Activated CD4-positive, alpha-beta T cell treated with anti-CD3 and anti-CD28 coated beads, Interleukin-2, amount 10 ng/mL, durations not matched to agents 7 days and 5 days (primary cell): Measurements from ENCODE around the gene PTPRN2. TPM values are rescaled to one million over a fixed set of nuclear protein-coding genes. Genes with fewer than 3 reads are reported as not detected.

Experiments
- CTCF ChIA-PET: fragments of 350-600 bp; sonication (Branson Sonifier 250); formaldehyde crosslinking; loops from one replicate; lab custom pipeline; 2021; ENCODE audit warnings: antibody characterized with exemption; lab: Charles Lee
- POLR2A ChIA-PET: fragments of 350-600 bp; sonication (Branson Sonifier 250); formaldehyde crosslinking; loops from one replicate; lab custom pipeline; 2021; ENCODE audit warnings: antibody characterized with exemption; lab: Charles Lee
- DNase-seq: peaks from one replicate; pipeline ENCODE4 v3.0.0-alpha.2; 2020
- H3K27ac Mint-ChIP-seq: one replicate; pipeline ENCODE4 v1.8.0; 2021; ENCODE audit warnings: mild to moderate bottlenecking, moderate library complexity, mixed read lengths
- H3K27me3 Mint-ChIP-seq: one replicate; pipeline ENCODE4 v1.8.0; 2021; ENCODE audit warnings: mixed read lengths
- H3K36me3 Mint-ChIP-seq: one replicate; pipeline ENCODE4 v1.8.0; 2021; ENCODE audit warnings: low read depth, mixed read lengths
- H3K4me1 Mint-ChIP-seq: one replicate; pipeline ENCODE4 v1.8.0; 2021; ENCODE audit warnings: mixed read lengths
- H3K4me3 Mint-ChIP-seq: one replicate; pipeline ENCODE4 v1.8.0; 2021; ENCODE audit warnings: mild to moderate bottlenecking, moderate library complexity, mixed read lengths
- H3K9me3 Mint-ChIP-seq: one replicate; pipeline ENCODE4 v1.8.0; 2021; ENCODE audit warnings: mixed read lengths
- total RNA-seq, 2 experiments: library from RNA; stranded (reverse); gene quantifications; one replicate each; pipeline ENCODE4 v1.2.3, GENCODE V29; 2021

The PTPRN2 gene
- total RNA-seq, 2 experiments from 2014 or later: 2.6 to 2.7 TPM

DNA sequence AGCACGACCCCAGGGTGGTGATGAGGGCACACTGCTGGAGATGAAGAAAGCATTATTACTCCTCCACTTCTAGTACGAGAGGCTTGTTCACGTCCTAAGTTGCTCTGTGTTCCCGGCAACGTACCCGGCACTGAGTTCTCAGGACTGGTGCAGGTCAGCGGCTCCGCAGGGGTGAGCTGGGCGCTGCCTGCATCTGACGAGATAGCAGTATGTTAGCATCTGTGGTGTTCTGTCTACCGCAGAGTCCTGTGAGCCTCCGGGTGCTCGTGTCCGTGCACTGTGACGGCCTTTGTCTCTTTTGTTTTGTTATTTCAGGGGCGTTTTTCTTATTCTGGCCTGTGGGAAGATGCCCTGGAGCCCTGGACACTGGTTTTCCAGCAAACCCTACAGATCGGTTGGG lies 743.0 kb downstream of the PTPRN2 start:
- ChIA-PET POLR2A (no interaction called here), CTCF (no interaction called here)
- Mint-ChIP-seq H3K9me3 (no peaks in the 10 kb centered on the region), H3K36me3 (no peaks in the 10 kb centered on the region), H3K4me1 (no peaks in the 10 kb centered on the region), H3K27ac (no peak overlapping the region), H3K27me3 (peaks cover 2% of the 10 kb centered on the region), H3K4me3 (no peak overlapping the region)
- no peak for DNase-seq

DNA sequence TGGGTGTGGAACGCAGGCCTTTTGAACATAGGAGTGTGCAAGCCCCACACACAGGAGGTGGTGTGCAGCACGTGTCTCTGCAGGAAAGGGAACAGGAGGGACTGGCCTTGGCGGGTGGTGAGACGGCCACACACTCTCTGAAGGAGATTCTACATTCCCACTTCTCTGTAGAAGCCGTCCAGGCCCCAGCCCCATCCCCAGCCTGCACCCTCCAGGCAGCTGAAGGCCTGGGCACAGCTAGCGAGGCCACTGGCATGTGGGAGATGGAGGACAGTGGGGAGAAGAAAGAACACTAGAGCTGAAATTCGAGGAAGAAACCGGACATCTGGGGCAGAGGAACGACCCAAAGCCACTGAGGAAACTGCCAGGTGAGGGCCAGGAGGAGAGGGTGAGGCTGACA lies 743.5 kb downstream of the PTPRN2 start:
- no peaks in the 10 kb centered on the region for H3K4me1 Mint-ChIP-seq
- DNase-seq: no peak
- CTCF ChIA-PET: no interaction called here
- POLR2A ChIA-PET: no interaction called here
- H3K36me3 Mint-ChIP-seq: no peaks in the 10 kb centered on the region
- H3K27ac Mint-ChIP-seq: no peak overlapping the region
- H3K4me3 Mint-ChIP-seq: no peak overlapping the region
- H3K27me3 Mint-ChIP-seq: peaks cover 2% of the 10 kb centered on the region
- no peaks in the 10 kb centered on the region for H3K9me3 Mint-ChIP-seq

DNA sequence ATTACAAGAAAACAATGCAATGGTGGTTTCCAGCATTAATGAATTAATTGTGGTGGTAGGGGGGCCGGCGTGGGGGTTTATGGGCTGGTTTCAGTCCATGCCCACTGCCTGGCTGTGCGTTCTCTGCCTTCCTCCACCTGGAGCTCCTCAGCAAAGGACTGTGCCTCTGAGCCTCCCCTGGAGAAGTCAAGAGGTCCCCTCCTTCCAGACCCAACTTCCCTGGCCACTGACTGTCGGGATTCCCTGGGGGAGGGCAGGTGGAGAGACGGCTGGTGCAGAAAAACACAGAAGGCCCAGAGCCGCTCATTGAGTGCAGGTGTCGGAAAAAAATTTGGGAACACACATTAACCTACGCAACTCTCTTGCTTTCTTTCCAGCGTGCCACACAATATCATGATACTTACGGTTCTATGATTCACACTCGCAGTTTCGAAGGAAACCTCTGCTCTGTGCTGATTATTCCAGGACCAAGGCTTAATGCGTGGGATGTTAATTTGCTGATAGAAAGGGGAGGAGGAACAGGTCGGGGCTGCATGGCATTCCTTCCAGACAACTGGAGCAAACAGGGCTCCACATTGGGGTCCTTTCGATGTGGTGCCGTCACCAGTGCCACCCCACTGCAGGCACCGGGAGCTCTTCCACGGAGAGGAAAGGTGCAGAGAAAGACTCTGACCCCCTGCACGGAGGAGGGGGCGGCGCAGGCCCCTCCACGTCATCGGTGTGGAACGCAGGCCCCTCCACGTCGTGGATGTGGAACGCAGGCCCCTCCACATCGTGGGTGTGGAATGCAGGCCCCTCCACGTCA lies 744.1 kb downstream of the PTPRN2 start:
- ChIA-PET CTCF (no interaction called here), POLR2A (no interaction called here)

DNA sequence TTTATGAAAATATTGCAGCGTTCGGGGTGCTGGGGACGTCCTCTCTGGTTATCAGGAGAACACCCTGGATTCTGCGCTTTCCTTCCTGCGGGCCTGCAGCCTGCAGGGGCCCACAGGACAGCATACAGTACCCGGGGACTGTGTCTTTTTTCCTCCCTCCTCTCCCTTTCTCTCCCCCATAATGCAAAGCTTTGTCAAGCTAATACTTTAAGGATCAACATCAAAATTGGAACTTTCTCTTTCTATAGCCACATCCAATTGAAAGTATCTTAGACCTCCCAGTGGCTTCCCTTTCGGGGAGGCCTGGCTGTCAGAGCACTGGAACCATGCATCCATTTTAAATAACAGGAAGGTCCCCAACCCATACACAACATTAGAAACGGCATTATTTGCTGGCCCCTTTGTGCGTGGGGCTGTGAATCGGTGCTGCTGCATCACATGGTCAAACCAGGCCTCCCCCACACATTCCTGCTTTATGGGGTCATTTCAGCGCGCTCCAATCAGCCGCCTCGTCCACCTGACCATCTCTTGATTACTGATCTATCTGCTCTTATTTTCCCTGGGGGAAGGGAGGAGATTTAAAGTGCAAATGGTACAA lies 745.8 kb downstream of the PTPRN2 start:
- no peaks in the 10 kb centered on the region for H3K4me1 Mint-ChIP-seq
- CTCF ChIA-PET: no interaction called here
- no peak overlapping the region for H3K4me3 Mint-ChIP-seq
- H3K27ac Mint-ChIP-seq: no peak overlapping the region
- POLR2A ChIA-PET: no interaction called here
- no peaks in the 10 kb centered on the region for H3K9me3 Mint-ChIP-seq
- DNase-seq: no peak
- H3K27me3 Mint-ChIP-seq: peaks cover 2% of the 10 kb centered on the region
- no peaks in the 10 kb centered on the region for H3K36me3 Mint-ChIP-seq

More for the DNA sequence above, 744.1 kb downstream of the PTPRN2 start:
- DNase-seq: no peak
- Mint-ChIP-seq H3K4me1 (no peaks in the 10 kb centered on the region), H3K4me3 (no peak overlapping the region), H3K27ac (no peak overlapping the region), H3K36me3 (no peaks in the 10 kb centered on the region), H3K27me3 (peaks cover 2% of the 10 kb centered on the region), H3K9me3 (no peaks in the 10 kb centered on the region)

DNA sequence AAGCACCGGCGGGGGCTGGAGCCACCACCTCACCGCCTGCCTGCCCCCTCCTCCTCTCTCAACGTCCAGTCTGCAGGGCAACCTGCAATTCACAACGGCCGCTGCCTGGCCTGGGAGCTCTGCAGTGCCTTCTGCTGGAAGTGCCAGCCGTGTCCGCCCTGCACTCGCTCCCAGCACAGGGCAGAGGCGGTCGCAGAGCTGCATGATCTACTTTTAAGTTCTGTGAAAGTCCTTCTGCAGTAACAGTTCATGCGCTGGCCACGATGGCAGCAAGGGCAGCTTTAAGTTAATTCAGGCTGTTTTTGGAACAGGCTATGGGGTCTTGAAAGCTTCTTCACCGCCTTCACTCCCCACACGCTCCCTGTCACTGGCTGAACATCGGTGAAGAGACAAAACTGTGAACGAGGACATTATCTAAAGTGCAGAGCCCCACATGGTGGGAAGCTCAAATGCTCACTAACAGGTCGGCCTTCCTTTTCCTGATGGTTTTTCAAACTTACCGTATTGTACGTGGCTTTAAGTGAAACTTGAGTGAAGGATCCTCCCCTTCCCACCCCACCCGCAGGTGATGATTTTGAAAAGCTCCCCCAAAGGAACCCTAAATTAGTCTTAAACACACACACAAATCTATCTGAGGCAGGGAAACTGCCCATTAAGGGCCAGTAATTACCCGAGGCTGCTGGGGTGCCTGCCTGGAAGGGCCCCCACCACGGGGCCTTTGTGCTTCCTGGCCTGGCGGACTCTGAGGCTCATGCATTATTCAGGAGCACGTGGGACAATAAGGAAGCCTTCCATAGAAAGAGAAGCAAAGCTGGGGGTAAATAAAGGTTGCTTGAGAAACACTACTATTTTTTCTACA lies 746.5 kb downstream of the PTPRN2 start:
- CTCF ChIA-PET: no interaction called here
- POLR2A ChIA-PET: no interaction called here
- H3K27ac Mint-ChIP-seq: no peak overlapping the region

DNA sequence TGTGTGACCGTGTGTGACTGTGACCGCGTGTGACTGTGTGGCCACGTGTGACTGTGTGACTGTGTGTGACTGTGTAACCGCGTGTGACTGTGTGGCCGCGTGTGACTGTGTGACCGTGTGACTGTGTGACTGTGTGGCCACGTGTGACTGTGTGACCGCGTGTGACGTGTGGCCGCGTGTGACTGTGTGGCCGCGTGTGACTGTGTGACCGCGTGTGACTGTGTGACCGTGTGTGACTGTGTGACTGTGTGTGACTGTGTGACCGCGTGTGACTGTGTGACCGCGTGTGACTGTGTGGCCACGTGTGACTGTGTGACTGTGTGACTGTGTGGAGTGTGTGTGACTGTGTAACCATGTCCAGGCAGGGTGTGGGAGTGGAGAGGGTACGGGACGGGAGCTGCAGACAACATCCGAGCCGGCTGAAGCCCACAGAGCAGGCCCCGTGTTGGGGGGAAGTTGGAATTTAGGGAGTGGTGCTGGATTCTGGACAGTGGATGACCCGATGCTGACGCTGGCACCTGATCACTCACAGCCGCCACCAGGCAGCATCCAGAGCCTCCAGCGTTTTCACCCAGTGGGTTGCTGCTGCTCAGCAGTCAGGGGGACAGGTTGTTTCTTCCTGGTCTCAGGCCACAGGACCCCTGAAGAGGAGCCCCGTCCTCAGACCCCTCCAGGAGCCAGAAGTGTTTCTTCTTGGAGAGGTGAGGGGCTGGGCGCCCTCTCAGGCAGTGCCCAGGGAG lies 747.3 kb downstream of the PTPRN2 start:
- Mint-ChIP-seq H3K9me3 (no peaks in the 10 kb centered on the region), H3K4me1 (no peaks in the 10 kb centered on the region), H3K36me3 (no peaks in the 10 kb centered on the region), H3K27ac (no peak overlapping the region), H3K4me3 (no peak overlapping the region), H3K27me3 (peaks cover 4% of the 10 kb centered on the region)
- DNase-seq: no peak
- CTCF ChIA-PET: no interaction called here
- POLR2A ChIA-PET: no interaction called here

More for the DNA sequence above, 746.5 kb downstream of the PTPRN2 start:
- Mint-ChIP-seq H3K9me3 (no peaks in the 10 kb centered on the region), H3K27me3 (peaks cover 2% of the 10 kb centered on the region), H3K4me3 (no peak overlapping the region), H3K36me3 (no peaks in the 10 kb centered on the region), H3K4me1 (no peaks in the 10 kb centered on the region)
- DNase-seq: no peak

DNA sequence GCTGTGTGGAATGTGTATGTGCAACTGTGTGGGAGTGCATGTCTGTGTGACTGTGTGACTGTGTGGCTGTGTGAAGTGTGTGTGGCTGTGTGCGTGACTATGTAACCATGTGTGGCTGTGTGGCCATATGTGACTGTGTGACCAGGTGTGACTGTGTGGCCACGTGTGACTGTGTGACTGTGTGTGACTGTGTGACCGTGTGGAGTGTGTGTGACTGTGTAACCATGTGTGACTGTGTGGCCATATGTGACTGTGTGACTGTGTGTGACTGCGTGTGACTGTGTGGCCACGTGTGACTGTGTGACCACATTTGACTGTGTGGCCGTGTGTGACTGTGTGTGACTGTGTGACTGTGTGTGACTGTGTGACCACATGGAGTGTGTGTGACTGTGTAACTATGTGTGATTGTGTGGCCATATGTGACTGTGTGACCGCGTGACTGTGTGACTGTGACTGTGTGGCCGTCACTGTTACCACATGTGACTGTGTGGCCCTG lies 747.9 kb downstream of the PTPRN2 start:
- no peak for DNase-seq
- ChIA-PET POLR2A (no interaction called here), CTCF (no interaction called here)
- Mint-ChIP-seq H3K27me3 (peaks cover 6% of the 10 kb centered on the region), H3K9me3 (no peaks in the 10 kb centered on the region), H3K27ac (no peak overlapping the region), H3K4me3 (no peak overlapping the region), H3K36me3 (no peaks in the 10 kb centered on the region), H3K4me1 (no peaks in the 10 kb centered on the region)

DNA sequence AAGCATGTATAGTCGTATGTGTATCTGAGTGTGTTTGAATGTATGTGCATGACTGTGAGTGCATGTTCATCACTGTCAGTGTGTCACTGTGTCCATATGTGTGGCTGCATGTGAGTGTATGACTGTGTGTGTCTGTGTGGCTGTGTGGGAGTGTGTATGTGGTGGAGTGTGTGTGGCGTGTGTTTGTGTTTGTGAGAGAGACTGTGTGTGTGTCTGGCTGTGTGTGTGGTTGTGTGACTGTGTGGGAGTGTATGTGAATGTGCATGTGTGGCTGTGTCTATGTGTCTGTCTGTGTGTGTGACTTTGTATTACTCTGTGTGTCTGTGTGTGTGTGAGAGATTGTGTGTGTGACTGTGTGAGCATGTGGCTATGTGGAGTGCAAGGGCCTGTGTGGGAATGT lies 748.4 kb downstream of the PTPRN2 start:
- Mint-ChIP-seq H3K4me1 (no peaks in the 10 kb centered on the region), H3K27me3 (peaks cover 6% of the 10 kb centered on the region), H3K27ac (no peak overlapping the region), H3K9me3 (no peaks in the 10 kb centered on the region), H3K36me3 (no peaks in the 10 kb centered on the region), H3K4me3 (no peak overlapping the region)
- DNase-seq: no peak
- ChIA-PET POLR2A (no interaction called here), CTCF (no interaction called here)

DNA sequence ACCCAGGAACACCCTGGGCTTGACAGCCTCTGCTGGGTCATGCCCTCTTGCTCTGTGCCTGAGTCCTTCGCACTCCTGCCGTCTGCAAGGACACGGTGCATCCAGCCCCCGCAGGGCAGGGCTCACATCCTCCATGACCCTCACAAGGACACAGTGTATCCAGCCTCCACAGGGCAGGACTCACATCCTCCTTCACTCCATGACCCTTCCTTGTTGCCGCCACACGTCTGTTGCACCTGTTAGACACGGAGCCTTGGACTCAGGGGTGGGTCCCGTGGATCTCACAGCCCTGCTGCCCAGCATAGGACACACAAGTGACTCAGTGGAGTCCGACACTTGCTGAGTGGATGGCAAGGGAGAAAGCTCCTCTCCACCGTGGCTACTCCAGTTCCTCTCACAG lies 750.1 kb downstream of the PTPRN2 start:
- Mint-ChIP-seq H3K36me3 (no peaks in the 10 kb centered on the region), H3K9me3 (no peaks in the 10 kb centered on the region), H3K27me3 (peaks cover 4% of the 10 kb centered on the region), H3K27ac (no peak overlapping the region), H3K4me3 (no peak overlapping the region), H3K4me1 (no peaks in the 10 kb centered on the region)
- DNase-seq: no peak
- CTCF ChIA-PET: no interaction called here
- POLR2A ChIA-PET: no interaction called here

DNA sequence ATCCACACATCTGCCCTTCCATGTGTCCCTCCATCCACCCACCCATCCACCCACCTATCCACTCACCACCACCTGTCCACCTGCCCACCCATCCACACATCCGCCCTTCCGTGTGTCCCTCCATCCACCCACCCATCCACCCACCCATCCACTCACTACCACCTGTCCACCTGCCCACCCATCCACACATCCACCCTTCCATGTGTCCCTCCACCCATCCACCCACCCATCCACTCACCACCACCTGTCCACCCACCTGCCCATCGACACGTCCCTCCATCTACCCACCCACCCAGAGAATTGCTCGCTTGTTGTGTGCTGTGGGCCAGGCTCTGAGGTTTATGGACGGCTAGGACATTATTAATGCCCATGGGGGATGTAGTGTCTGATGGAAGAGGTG lies 750.6 kb downstream of the PTPRN2 start:
- Mint-ChIP-seq H3K4me1 (no peaks in the 10 kb centered on the region), H3K27ac (no peak overlapping the region), H3K4me3 (no peak overlapping the region), H3K27me3 (peaks cover 4% of the 10 kb centered on the region), H3K36me3 (no peaks in the 10 kb centered on the region), H3K9me3 (no peaks in the 10 kb centered on the region)
- DNase-seq: no peak
- ChIA-PET CTCF (no interaction called here), POLR2A (no interaction called here)

DNA sequence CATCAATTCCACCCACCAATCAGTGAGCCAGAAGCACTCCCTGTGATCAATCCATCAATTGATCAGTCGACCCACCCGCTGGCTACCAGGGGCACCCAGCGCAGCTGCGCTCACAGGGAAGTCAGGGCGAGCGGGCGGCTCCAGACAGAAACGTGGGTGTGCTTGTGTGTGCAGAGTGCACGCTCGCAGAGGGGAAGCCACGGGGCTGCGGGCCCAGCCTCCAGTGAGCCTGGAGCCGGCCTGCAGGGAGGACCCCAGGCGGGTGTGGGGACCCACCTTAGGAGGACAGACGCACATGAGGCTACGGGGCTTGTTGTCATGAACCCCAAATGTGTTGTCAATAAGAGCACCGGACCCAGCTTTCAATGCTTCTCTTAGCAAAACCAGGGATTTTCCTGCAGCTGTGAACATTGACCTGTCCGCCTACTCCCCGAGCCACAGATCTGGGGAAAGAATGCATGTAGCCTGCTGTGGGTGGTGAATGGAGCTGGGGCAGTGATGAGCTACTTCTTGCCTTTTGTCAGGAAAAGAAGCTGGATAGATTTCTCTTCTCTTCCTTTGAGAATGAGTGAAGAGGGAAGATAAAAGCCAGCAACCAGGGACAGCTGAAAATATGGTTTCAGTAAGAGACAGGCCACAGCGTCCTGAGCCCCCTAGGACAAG lies 753.0 kb downstream of the PTPRN2 start:
- no peak overlapping the region for H3K4me3 Mint-ChIP-seq
- no peak overlapping the region for H3K27ac Mint-ChIP-seq
- H3K27me3 Mint-ChIP-seq: peaks cover 4% of the 10 kb centered on the region
- ChIA-PET CTCF (no interaction called here), POLR2A (no interaction called here)
- H3K36me3 Mint-ChIP-seq: no peaks in the 10 kb centered on the region
- H3K4me1 Mint-ChIP-seq: no peaks in the 10 kb centered on the region
- H3K9me3 Mint-ChIP-seq: no peaks in the 10 kb centered on the region
- no peak for DNase-seq

DNA sequence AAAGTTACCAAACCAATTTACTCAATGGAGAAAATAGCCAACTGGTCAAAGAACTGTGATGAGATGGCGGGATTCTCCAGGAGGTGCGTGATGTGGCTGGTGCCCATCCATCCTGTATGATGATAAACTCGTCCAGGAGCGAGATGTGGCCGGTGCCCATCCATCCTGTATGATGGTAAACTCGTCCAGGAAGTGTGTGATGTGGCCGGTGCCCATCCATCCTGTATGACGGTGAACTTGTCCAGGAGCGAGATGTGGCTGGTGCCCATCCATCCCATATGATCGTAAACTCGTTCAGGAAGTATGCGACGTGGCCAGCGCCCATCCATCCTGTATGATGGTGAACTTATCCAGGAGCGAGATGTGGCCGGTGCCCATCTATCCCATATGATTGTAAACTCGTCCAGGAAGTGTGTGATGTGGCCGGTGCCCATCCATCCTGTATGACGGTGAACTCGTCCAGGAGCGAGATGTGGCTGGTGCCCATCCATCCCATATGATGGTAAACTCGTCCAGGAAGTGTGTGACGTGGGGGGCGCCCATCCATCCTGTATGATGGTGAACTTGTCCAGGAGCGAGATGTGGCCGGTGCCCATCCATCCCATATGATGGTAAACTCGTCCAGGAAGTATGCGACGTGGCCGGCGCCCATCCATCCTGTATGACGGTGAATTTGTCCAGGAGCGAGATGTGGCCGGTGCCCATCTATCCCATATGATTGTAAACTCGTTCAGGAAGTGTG lies 754.6 kb downstream of the PTPRN2 start:
- Mint-ChIP-seq H3K9me3 (no peaks in the 10 kb centered on the region), H3K4me3 (no peak overlapping the region), H3K4me1 (peaks cover 4% of the 10 kb centered on the region), H3K36me3 (no peaks in the 10 kb centered on the region), H3K27me3 (peaks cover 4% of the 10 kb centered on the region), H3K27ac (no peak overlapping the region)
- POLR2A ChIA-PET: no interaction called here
- CTCF ChIA-PET: no interaction called here
- no peak for DNase-seq
